Motor neuron (in vitro differentiated cells): Measurements from ENCODE around the gene RNF38. TPM values are rescaled to one million over a fixed set of nuclear protein-coding genes. Genes with fewer than 3 reads are reported as not detected.
"Not testable (repeated sequence)": the region's sequence is repeated elsewhere in the genome, so short reads cannot be mapped to it uniquely, and the experiment has no call there.

Source experiments
- ATAC-seq, 8 experiments: fragments of 200-7000 bp; cut with Tn5 transposase; replicated peaks in 6 of 8; 2 replicates each; pipeline ENCODE4 v1.8.0; 2021; ENCODE audit warnings: mild to moderate bottlenecking in 8 of 8, moderate library complexity in 8 of 8
- H3K27ac ChIP-seq, 2 donors: fragments of 250-450 bp; sonication (Bioruptor Pico); 2 replicates each; pipeline ENCODE4 v1.9.0; 2021; ENCODE audit warnings: antibody characterized with exemption in 2 of 2, mild to moderate bottlenecking in 2 of 2, moderate library complexity in 1 of 2
- H3K4me1 ChIP-seq, 2 donors: fragments of 250-450 bp; sonication (Bioruptor Pico); replicated peaks in 1 of 2; 2 replicates each; pipeline ENCODE4 v1.6.1; 2021; ENCODE audit warnings: antibody characterized with exemption in 2 of 2, mild to moderate bottlenecking in 2 of 2, moderate library complexity in 1 of 2
- H3K4me3 ChIP-seq, 5 donors: fragments of 250-450 bp; sonication (Bioruptor Pico); 2 replicates each; pipeline ENCODE4 v1.9.0; 2021; ENCODE audit warnings: antibody characterized with exemption in 5 of 5, mild to moderate bottlenecking in 5 of 5, moderate library complexity in 4 of 5
- WGBS, 10 experiments: fragments of 450-650 bp; shearing (Covaris generic); methylation state at CpG; one replicate each; pipeline ENCODE4 v1.0.0; 2022; 5-methylcytosine and 5-hydroxymethylcytosine counted together
- in situ Hi-C, 9 experiments: fragments of 400-800 bp; cut with MboI; loops; one replicate each; pipeline ENCODE4 v1.15.0; 2021; ENCODE audit warnings: low sequenced_read_pairs in 9 of 9, low pct_unique_long_range_greater_than_20kb in 2 of 9; ENCODE audit not compliant: unreplicated experiment in 9 of 9
- total RNA-seq, 8 experiments: library from RNA; unstranded; fragments of 300-600 nt; gene quantifications; 2 replicates each; pipeline versions ENCODE4 v1.2.3 to v1.2.4, GENCODE V29; 2022

The RNF38 gene
- total RNA-seq, 8 experiments from 2014 or later: 5.2 to 37.1 (median 24.0) TPM

- no peak overlapping the region for H3K4me3 ChIP-seq
- 60 to 91% (median 83%) methylated on average over 1 to 2 of the region's 2 CpGs; no CpG with 5 or more reads in 2 of the 10 experiments for WGBS, 10 experiments
- ATAC-seq: no peak
- no peaks in the 10 kb centered on the region for H3K4me1 ChIP-seq
- no peak overlapping the region for H3K27ac ChIP-seq
- in situ Hi-C loops: loop anchor here in 1 of 9 experiments (25.0 kb wide), 1 partner anchor 110 kb away; the partner anchor contains the start of gene CLTA
Measured at GRCh38 chr9:36297798-36298197, 102.3 kb downstream of the RNF38 start.

- 64 to 100% (median 86%) methylated on average over 1 to 3 of the region's 3 CpGs; no CpG with 5 or more reads in 7 of the 10 experiments for WGBS, 10 experiments
- H3K27ac ChIP-seq, ATAC-seq: not testable (repeated sequence)
Measured at GRCh38 chr9:36294996-36295395, 105.1 kb downstream of the RNF38 start.

GRCh38 chr9:36293918-36294317, 106.2 kb downstream of the RNF38 start:
- peaks cover 0 to 4% of the 10 kb centered on the region in 2 donors for H3K4me1 ChIP-seq
- no peak overlapping the region for H3K27ac ChIP-seq
- 66 to 100% (median 90%) methylated on average over 1 to 4 of the region's 5 CpGs; no CpG with 5 or more reads in 1 of the 10 experiments for whole genome bisulfite sequencing, 10 experiments
- H3K4me3 ChIP-seq: no peak overlapping the region
- ATAC-seq: peak in 1 of 8 experiments; percentile 30
- in situ Hi-C loops: loop anchor here in 1 of 9 experiments (25.0 kb wide), 1 partner anchor 107 kb away; the partner anchor contains the start of gene CLTA

More at GRCh38 chr9:36294996-36295395, 105.1 kb downstream of the RNF38 start:
- H3K4me1 ChIP-seq, H3K4me3 ChIP-seq: not testable (repeated sequence)
- in situ Hi-C loops: loop anchor here in 1 of 9 experiments (25.0 kb wide), 1 partner anchor 108 kb away; the partner anchor contains the start of gene CLTA

- WGBS, 10 experiments: 80 to 100% (median 95%) methylated on average over 1 to 7 of the region's 7 CpGs; no CpG with 5 or more reads in 2 of the 10 experiments
- ATAC-seq: no peak
- in situ Hi-C loops: loop anchor here in 1 of 9 experiments (25.0 kb wide), 1 partner anchor 106 kb away; the partner anchor contains the start of gene CLTA
- Histone ChIP-seq H3K27ac (no peak overlapping the region), H3K4me1 (peaks cover 0 to 4% of the 10 kb centered on the region in 2 donors), H3K4me3 (no peak overlapping the region)
Measured at GRCh38 chr9:36293171-36293570, 106.9 kb downstream of the RNF38 start.

GRCh38 chr9:36292641-36293040, 107.4 kb downstream of the RNF38 start:
- no peak for ATAC-seq
- 44 to 100% (median 73%) methylated on average over 1 to 9 of the region's 12 CpGs; no CpG with 5 or more reads in 4 of the 10 experiments for WGBS, 10 experiments
- H3K4me3 ChIP-seq: no peak overlapping the region

GRCh38 chr9:36290996-36291395, 109.1 kb downstream of the RNF38 start:
- Histone ChIP-seq H3K4me3 (no peak overlapping the region), H3K27ac (no peak overlapping the region), H3K4me1 (peaks cover 0 to 4% of the 10 kb centered on the region in 2 donors)
- in situ Hi-C loops: loop anchor here in 1 of 9 experiments (25.0 kb wide), 1 partner anchor 104 kb away; the partner anchor contains the start of gene CLTA
- no peak for ATAC-seq
- 71 to 94% (median 87%) methylated on average over 1 to 3 of the region's 3 CpGs; no CpG with 5 or more reads in 1 of the 10 experiments for WGBS, 10 experiments

More at GRCh38 chr9:36292641-36293040, 107.4 kb downstream of the RNF38 start:
- in situ Hi-C loops: loop anchor here in 1 of 9 experiments (25.0 kb wide), 1 partner anchor 105 kb away; the partner anchor contains the start of gene CLTA
- Histone ChIP-seq H3K27ac (no peak overlapping the region), H3K4me1 (peaks cover 0 to 4% of the 10 kb centered on the region in 2 donors)

- Histone ChIP-seq H3K4me1 (peaks cover 0 to 4% of the 10 kb centered on the region in 2 donors), H3K27ac (no peak overlapping the region), H3K4me3 (no peak overlapping the region)
- in situ Hi-C loops: loop anchor here in 1 of 9 experiments (25.0 kb wide), 1 partner anchor 103 kb away; the partner anchor contains the start of gene CLTA
- ATAC-seq: no peak
- WGBS, 10 experiments: 77 to 100% (median 92%) methylated on average over 1 to 3 of the region's 3 CpGs; no CpG with 5 or more reads in 3 of the 10 experiments
Measured at GRCh38 chr9:36289836-36290435, 110.1 kb downstream of the RNF38 start.

GRCh38 chr9:36288070-36288469, 112.0 kb downstream of the RNF38 start:
- in situ Hi-C loops: loop anchor here in 1 of 9 experiments (25.0 kb wide), 1 partner anchor 101 kb away; the partner anchor contains the start of gene CLTA
- Histone ChIP-seq H3K4me3 (no peak overlapping the region), H3K4me1 (peaks cover 0 to 4% of the 10 kb centered on the region in 2 donors), H3K27ac (no peak overlapping the region)
- no peak for ATAC-seq
- WGBS, 10 experiments: 60 to 100% (median 84%) methylated on average over 1 to 3 of the region's 3 CpGs; no CpG with 5 or more reads in 5 of the 10 experiments

Other genes with a start within 250 kb of the RNF38 start
- under 1 TPM in 4 of 8 experiments, not detected in 4; 0.08 to 0.47 (median 0.25) TPM for gene CCIN, start 230.9 kb downstream of the RNF38 start, total RNA-seq
- gene CLTA, start 209.3 kb downstream of the RNF38 start, total RNA-seq: 100 to 1,000 TPM; 131 to 258 (median 158) TPM
- gene GNE, start 141.8 kb downstream of the RNF38 start, total RNA-seq: 10 to 100 TPM; 17.0 to 22.7 (median 19.7) TPM
- 10 to 100 TPM in 3 of 8 experiments, 1 to 10 TPM in 4, under 1 TPM in 1; 0.25 to 23.5 (median 1.6) TPM for gene MELK, start 172.6 kb upstream of the RNF38 start, total RNA-seq